Muscle of arm (tissue), 12 donors: ENCODE results near the gene MYLIP. TPM values are rescaled to one million over a fixed set of nuclear protein-coding genes. Genes with fewer than 3 reads are reported as not detected.
"Not testable (repeated sequence)": the region's sequence is repeated elsewhere in the genome, so short reads cannot be mapped to it uniquely, and the experiment has no call there.

Experiments used
- DNase-seq: peaks from one replicate; pipeline ENCODE4 v3.0.0-alpha.2; 2013
- polyA plus RNA-seq, 12 donors: library from polyadenylated mRNA; unstranded; fragments of 120-200 nt; gene quantifications; one replicate each; pipeline ENCODE4 v1.2.1, GENCODE V29; 2013; ENCODE audit not compliant: insufficient read length in 12 of 12

The MYLIP gene
- polyA plus RNA-seq, 12 donors = 28.2 to 51.1 (median 45.7) TPM; not detected in 1

- DNase-seq = no peak
Observed at GRCh38 chr6:16168121-16168520, 39.2 kb downstream of the MYLIP start.

GRCh38 chr6:16168858-16169257 lies 40.0 kb downstream of the MYLIP start:
- DNase-seq = peak; percentile 38

GRCh38 chr6:16171400-16171799 lies 42.5 kb downstream of the MYLIP start:
- DNase-seq = no peak

GRCh38 chr6:16173167-16173940 lies 44.5 kb downstream of the MYLIP start:
- peak; percentile 36 for DNase-seq

- no peak for DNase-seq
Observed at GRCh38 chr6:16174416-16175078, 45.7 kb downstream of the MYLIP start.

GRCh38 chr6:16176600-16176999 lies 47.7 kb downstream of the MYLIP start:
- DNase-seq = not testable (repeated sequence)

GRCh38 chr6:16177881-16178280 lies 49.0 kb downstream of the MYLIP start:
- DNase-seq = no peak

- DNase-seq = no peak
Observed at GRCh38 chr6:16178351-16178750, 49.5 kb downstream of the MYLIP start.

GRCh38 chr6:16179063-16179462 lies 50.2 kb downstream of the MYLIP start:
- DNase-seq = no peak

GRCh38 chr6:16179970-16180431 lies 51.1 kb downstream of the MYLIP start:
- no peak for DNase-seq

GRCh38 chr6:16180696-16181438 lies 52.0 kb downstream of the MYLIP start:
- no peak for DNase-seq

- no peak for DNase-seq
Observed at GRCh38 chr6:16181439-16182297, 52.8 kb downstream of the MYLIP start.

- peak; percentile 62 for DNase-seq
Observed at GRCh38 chr6:16183187-16183664, 54.3 kb downstream of the MYLIP start.

- DNase-seq = no peak
Observed at GRCh38 chr6:16184129-16184528, 55.2 kb downstream of the MYLIP start.

- no peak for DNase-seq
Observed at GRCh38 chr6:16184551-16184950, 55.7 kb downstream of the MYLIP start.

- DNase-seq = no peak
Observed at GRCh38 chr6:16187176-16187575, 58.3 kb downstream of the MYLIP start.

- DNase-seq = no peak
Observed at GRCh38 chr6:16190214-16190613, 61.3 kb downstream of the MYLIP start.

GRCh38 chr6:16196260-16196983 lies 67.5 kb downstream of the MYLIP start:
- no peak for DNase-seq

GRCh38 chr6:16196984-16197546 lies 68.2 kb downstream of the MYLIP start:
- DNase-seq = no peak
